GM12878 (cell line): ENCODE results near the gene RNU1-3. TPM values are rescaled to one million over a fixed set of nuclear protein-coding genes. Genes with fewer than 3 reads are reported as not detected.

Experiments used
- ATAC-seq: fragments of 200-7000 bp; cut with Tn5 transposase; 3 replicates; pipeline ENCODE4 v1.9.1; 2020; ENCODE audit warnings: mild to moderate bottlenecking, moderate library complexity
- BruUV-seq: library from RNA; stranded (reverse); fragments of 400-500 nt; replicated peaks from 2 replicates; lab custom pipeline; 2021; lab: Mats Ljungman, UMichigan
- CTCF ChIA-PET: fragments of 300-600 bp; sonication (Branson Sonifier 250); formaldehyde crosslinking; extraction: SDS; loops from one replicate; lab custom pipeline; 2021; ENCODE audit warnings: inconsistent platforms; lab: Yijun Ruan, JAX
- POLR2A ChIA-PET: fragments of 350-600 bp; formaldehyde crosslinking; extraction: SDS; loops from one replicate; lab custom pipeline; 2021; ENCODE audit warnings: inconsistent platforms; lab: Charles Lee
- RAD21 ChIA-PET: fragments of 300-600 bp; sonication (Branson Sonifier 250); formaldehyde crosslinking; loops from one replicate; lab custom pipeline; 2023; ENCODE audit warnings: antibody characterized with exemption; ENCODE audit not compliant: unreplicated experiment; lab: Charles Lee
- SMC1A ChIA-PET: fragments of 300-600 bp; sonication (Branson Sonifier 250); formaldehyde crosslinking; loops from one replicate; lab custom pipeline; 2023; ENCODE audit not compliant: unreplicated experiment, uncharacterized antibody; lab: Charles Lee
- DNase-seq: peaks from one replicate; pipeline ENCODE4 v3.0.0-alpha.2; 2011; ENCODE audit warnings: low read depth, low spot score
- FAIRE-seq: peaks from 3 replicates; lab custom pipeline; 2011; peaks lifted over from hg19 to GRCh38; lab: Jason Lieb, UNC
- H2AFZ ChIP-seq: 2 replicates; pipeline ENCODE4 v1.6.0; 2011; ENCODE audit warnings: low read depth, low read length, control low read depth; ENCODE audit not compliant: control insufficient read depth
- H3K27ac ChIP-seq: 2 replicates; pipeline ENCODE4 v1.5.1; 2011; ENCODE audit warnings: control low read depth; ENCODE audit not compliant: control insufficient read depth, insufficient read depth
- H3K27me3 ChIP-seq, 2 experiments: replicated peaks in 1 of 2; 2 replicates each; pipeline versions ENCODE4 v1.6.0 to v1.6.1; 2011; ENCODE audit warnings: low read length in 1 of 2; ENCODE audit not compliant: control insufficient read depth in 2 of 2, insufficient read depth in 2 of 2
- H3K36me3 ChIP-seq, 2 experiments: 2 replicates each; pipeline ENCODE4 v1.5.1; 2011; ENCODE audit warnings: low read length in 1 of 2; ENCODE audit not compliant: control insufficient read depth in 2 of 2, insufficient read depth in 2 of 2
- H3K4me1 ChIP-seq: 2 replicates; pipeline ENCODE4 v1.6.1; 2011; ENCODE audit warnings: mild to moderate bottlenecking, low read length, moderate library complexity, mixed read lengths; ENCODE audit not compliant: control insufficient read depth, insufficient read depth
- H3K4me2 ChIP-seq: 2 replicates; pipeline ENCODE4 v1.6.0; 2011; ENCODE audit warnings: control low read depth; ENCODE audit not compliant: control insufficient read depth, insufficient read depth
- H3K4me3 ChIP-seq: fragments of 200-600 bp; sonication (generic); 2 replicates; pipeline ENCODE4 v1.5.1; 2016
- H3K79me2 ChIP-seq: 2 replicates; pipeline ENCODE4 v1.6.0; 2011; ENCODE audit warnings: low read length; ENCODE audit not compliant: control insufficient read depth, insufficient read depth
- H3K9ac ChIP-seq: 2 replicates; pipeline ENCODE4 v1.8.0; 2011; ENCODE audit warnings: low read length, control low read depth, mixed read lengths; ENCODE audit not compliant: control insufficient read depth, insufficient read depth
- H3K9me3 ChIP-seq: replicated peaks from 3 replicates; pipeline ENCODE4 v1.5.1; 2011; ENCODE audit warnings: mild to moderate bottlenecking, low read length; ENCODE audit not compliant: control insufficient read depth, insufficient read depth
- H4K20me1 ChIP-seq: 2 replicates; pipeline ENCODE4 v1.6.0; 2011; ENCODE audit not compliant: control insufficient read depth, insufficient read depth
- GATAD2B ChIP-seq: fragments of 450-650 bp; conservative IDR thresholded peaks from 2 replicates; pipeline ENCODE4 v1.6.1; 2017; ENCODE audit warnings: low read depth, mild to moderate bottlenecking, moderate library complexity
- POLR2A ChIP-seq: IDR thresholded peaks from 2 replicates; pipeline ENCODE4 v1.6.1; 2011; ENCODE audit warnings: low read depth, mild to moderate bottlenecking, low read length
- POLR2AphosphoS5 ChIP-seq: IDR thresholded peaks from 2 replicates; pipeline ENCODE4 v1.6.1; 2011; ENCODE audit warnings: mild to moderate bottlenecking, low read length, inconsistent platforms
- SMARCA5 ChIP-seq: fragments of 450-650 bp; IDR thresholded peaks from 2 replicates; pipeline ENCODE4 v1.6.1; 2017; ENCODE audit warnings: mild to moderate bottlenecking
- WGBS: methylation state at CpG from one replicate; pipeline ENCODE4 v1.1.6; 2016; ENCODE audit warnings: low lambda C conversion rate; ENCODE audit not compliant: insufficient replicate concordance, insufficient coverage; ENCODE audit errors: missing lambda C conversion rate; 5-methylcytosine and 5-hydroxymethylcytosine counted together
- in situ Hi-C: fragments of 300-500 bp; cut with MboI; formaldehyde crosslinking; loops from 9 replicates; pipeline ENCODE4 v1.14.3; 2018; ENCODE audit warnings: mixed read lengths
- intact Hi-C: fragments of 100-400 bp; cut with micrococcal nuclease; formaldehyde crosslinking; loops from one replicate; pipeline ENCODE4 v1.14.2; 2022; ENCODE audit not compliant: unreplicated experiment
- polyA plus RNA-seq, 11 experiments: library from polyadenylated mRNA; depleted of rRNA in 4 of 11; unstranded in 6 of 11; stranded (reverse) in 5 of 11; fragments of >200 nt; fragmentation: Nextera tagmentation in 4 of 11; fragmentation: Illumina TruSeq in 1 of 11; extraction: Ambion mirVana in 4 of 11; extraction: Trizol in 1 of 11; gene quantifications; 1 replicate in 1 of 11; 2 replicates in 10 of 11; pipeline versions ENCODE4 v1.2.1 to v1.2.3, GENCODE V29; 2011 to 2016; ENCODE audit warnings: inconsistent platforms in 2 of 11, missing spikeins in 2 of 11, low read depth in 1 of 11
- total RNA-seq, 4 experiments: library from RNA; depleted of rRNA in 3 of 4; stranded (reverse); fragments of >200 nt in 3 of 4; fragmentation: Illumina TruSeq in 1 of 4; extraction: Trizol in 1 of 4; gene quantifications; 2 replicates each; pipeline versions ENCODE4 v1.2.1 to v1.2.3, GENCODE V29; 2013 to 2021
- TF ChIP-seq, protein P1 (sequence below): fragments of 450-650 bp; formaldehyde crosslinking; IDR thresholded peaks from 2 replicates; pipeline ENCODE4 v1.4.0; 2020; ENCODE audit warnings: mild to moderate bottlenecking, moderate library complexity

The RNU1-3 gene
- total and polyA plus RNA-seq, 10 of the 15 experiments (the other 5 are each of a cell fraction or from before 2014, with no cell fraction given) = under 0.01 to 20,946 (median 4.7) TPM; not detected in 2

DNA sequence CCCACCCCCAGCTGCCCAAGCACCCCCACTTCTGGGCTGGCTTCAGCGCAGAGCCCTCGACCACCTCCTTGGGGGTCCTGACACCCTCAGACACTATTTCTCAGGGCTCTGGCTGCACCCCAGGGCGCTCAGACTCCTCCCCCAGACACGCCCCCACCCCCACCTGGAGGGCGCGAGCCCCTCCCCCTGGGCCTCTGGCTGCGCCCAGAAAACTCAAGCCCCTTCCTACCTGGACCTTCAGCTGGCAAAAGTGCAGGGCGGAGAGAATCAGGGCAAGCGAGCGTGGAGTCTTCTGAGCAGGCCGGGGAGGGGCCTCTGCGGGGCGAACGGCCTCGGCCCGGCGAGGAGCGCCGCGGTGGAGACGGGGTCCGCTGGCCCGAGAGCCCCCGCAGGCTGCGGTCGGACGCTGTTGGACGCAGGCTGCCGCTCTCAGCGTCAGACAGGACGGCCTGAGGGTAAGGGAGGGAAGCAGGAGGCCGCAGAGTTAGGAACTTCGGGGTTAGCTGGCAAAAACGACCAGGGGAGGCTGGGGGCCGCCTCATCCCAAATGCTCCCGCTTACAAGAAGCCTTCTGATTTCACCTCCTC lies 36.0 kb downstream of the RNU1-3 start:
- ATAC-seq (no peak), DNase-seq (no peak), FAIRE-seq (no peak)
- in situ Hi-C loops = no loop called here
- no peak overlapping the region for H2AFZ ChIP-seq
- H3K4me2 ChIP-seq = no peak overlapping the region
- no peaks in the 10 kb centered on the region for H3K4me1 ChIP-seq
- RAD21 ChIA-PET = no interaction called here
- CTCF ChIA-PET = no interaction called here
- H3K79me2 ChIP-seq = no peaks in the 10 kb centered on the region
- intact Hi-C loops = no loop called here
- POLR2A ChIA-PET = no interaction called here
- TF ChIP-seq SMARCA5 (no peak), POLR2AphosphoS5 (0 out of 2 replicates have a peak, but pooled peaks have one; percentile 16), GATAD2B (peak; percentile 33; the same call in 1 of the 2 replicates), POLR2A (0 out of 2 replicates have a peak, but pooled peaks have one; percentile 22)
- TF ChIP-seq, protein P1, sequence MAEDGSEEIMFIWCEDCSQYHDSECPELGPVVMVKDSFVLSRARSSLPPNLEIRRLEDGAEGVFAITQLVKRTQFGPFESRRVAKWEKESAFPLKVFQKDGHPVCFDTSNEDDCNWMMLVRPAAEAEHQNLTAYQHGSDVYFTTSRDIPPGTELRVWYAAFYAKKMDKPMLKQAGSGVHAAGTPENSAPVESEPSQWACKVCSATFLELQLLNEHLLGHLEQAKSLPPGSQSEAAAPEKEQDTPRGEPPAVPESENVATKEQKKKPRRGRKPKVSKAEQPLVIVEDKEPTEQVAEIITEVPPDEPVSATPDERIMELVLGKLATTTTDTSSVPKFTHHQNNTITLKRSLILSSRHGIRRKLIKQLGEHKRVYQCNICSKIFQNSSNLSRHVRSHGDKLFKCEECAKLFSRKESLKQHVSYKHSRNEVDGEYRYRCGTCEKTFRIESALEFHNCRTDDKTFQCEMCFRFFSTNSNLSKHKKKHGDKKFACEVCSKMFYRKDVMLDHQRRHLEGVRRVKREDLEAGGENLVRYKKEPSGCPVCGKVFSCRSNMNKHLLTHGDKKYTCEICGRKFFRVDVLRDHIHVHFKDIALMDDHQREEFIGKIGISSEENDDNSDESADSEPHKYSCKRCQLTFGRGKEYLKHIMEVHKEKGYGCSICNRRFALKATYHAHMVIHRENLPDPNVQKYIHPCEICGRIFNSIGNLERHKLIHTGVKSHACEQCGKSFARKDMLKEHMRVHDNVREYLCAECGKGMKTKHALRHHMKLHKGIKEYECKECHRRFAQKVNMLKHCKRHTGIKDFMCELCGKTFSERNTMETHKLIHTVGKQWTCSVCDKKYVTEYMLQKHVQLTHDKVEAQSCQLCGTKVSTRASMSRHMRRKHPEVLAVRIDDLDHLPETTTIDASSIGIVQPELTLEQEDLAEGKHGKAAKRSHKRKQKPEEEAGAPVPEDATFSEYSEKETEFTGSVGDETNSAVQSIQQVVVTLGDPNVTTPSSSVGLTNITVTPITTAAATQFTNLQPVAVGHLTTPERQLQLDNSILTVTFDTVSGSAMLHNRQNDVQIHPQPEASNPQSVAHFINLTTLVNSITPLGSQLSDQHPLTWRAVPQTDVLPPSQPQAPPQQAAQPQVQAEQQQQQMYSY (CRISPR knock-in tag) = no peak
- H3K9me3 ChIP-seq = no peaks in the 10 kb centered on the region
- H3K27me3 ChIP-seq = no peaks in the 10 kb centered on the region
- H3K9ac ChIP-seq = no peak overlapping the region
- peaks cover 17 to 50% of the 10 kb centered on the region in 2 experiments for H3K36me3 ChIP-seq
- 94% methylated on average over 36 of the region's 36 CpGs for WGBS
- no TSS peak for BruUV-seq
- H3K27ac ChIP-seq = no peak overlapping the region
- no peaks in the 10 kb centered on the region for H4K20me1 ChIP-seq
- H3K4me3 ChIP-seq = no peak overlapping the region
- SMC1A ChIA-PET = no interaction called here
